ENCODE measurements around the gene NRSN2.

Gene NRSN2

GRCh38 chr20:399182-399707 lies 52.3 kb downstream of the NRSN2 start:
- no peak for FAIRE-seq

DNA sequence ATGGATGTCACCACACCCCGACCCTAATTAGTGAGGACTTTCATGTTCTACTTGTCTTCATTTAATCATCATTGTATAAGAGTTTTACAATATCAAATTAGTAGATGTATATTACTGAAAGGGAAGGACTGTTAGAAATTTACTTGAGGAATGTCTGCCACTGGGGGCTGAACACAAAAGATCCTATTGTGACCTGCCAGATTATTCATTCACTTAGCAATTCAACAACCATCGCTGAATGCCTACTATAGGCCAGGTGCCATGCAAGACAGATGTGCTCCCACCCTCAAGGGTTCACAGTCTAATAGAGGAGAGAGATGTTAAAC lies 53.2 kb downstream of the NRSN2 start:
- FAIRE-seq, result no peak

DNA sequence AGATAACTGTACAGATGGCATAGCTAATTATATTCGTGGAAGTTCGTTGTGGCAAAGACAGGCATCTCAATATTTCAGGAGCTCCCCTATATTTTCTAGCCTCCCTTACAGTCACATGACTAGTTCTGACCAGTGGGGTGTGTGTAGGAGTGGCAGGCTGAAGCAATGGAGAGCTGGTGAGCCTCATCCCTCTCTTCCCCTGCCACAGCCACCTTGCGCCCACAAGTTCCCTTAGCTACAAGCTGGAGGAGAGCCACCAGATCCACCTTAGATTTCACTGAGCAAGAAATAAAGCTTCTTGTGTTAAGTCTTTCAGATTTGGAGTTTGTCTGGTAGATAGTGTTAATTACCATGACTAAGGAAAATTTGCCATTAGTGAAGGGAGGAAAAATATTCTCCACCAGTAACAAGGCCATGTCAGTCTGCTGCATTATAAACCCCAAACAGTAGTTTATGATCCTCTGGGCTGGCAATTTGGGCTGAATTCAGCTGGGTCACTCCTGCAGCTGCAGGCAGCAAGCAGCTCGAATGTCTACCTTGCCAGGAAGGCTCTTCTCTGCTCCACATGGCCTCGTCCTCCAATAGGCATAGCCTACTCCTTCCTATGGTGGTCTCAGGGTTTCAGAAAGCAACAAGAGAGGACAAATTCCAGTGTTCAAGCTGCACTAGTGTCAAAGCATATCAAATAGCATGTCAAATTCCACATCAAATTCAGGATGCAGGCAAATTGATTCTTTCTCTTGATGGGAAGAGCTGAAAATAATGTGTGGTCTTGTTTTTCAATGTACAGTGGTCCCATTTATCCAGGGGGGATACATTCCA lies 53.8 kb downstream of the NRSN2 start:
- no peak for FAIRE-seq

DNA sequence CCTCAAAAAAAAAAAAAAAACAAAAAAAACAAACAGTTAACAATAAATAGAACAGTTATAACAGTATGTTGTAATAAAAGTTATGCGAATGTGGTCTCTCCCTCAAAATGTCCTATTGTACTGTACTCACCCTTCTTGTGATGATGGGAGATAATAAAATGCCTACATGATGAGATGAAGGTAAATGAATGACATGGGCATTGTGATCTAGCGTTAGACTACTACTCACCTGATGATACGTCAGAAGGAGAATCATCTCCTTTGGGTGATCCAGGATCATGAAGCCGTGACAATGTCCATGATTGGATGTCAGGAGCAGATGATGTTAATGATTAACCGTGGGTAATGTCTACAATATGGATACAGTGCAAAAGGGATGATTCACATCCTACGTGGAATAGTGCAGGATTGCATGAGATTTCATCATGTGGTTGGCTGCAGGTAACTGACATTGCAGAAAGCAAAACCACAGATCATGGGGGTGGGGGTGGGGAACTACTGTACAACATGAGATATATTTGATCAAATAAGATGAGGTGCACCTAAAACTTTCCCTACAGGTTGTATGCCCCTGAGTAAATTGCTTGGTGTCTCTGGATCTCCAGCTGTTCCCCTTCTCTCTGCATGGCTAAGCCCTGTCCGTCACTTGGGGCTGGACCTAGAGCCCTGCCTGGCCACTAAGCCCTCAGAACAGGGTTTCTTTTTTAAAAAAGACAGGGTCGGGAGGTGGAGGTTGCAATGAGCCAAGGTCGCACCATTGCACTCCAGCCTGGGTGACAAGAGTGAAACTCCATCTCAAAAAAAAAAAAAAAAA lies 55.0 kb downstream of the NRSN2 start:
- FAIRE-seq, result no peak

- FAIRE-seq, result no peak
Measured at GRCh38 chr20:402496-402885, 55.6 kb downstream of the NRSN2 start.

- no peak for FAIRE-seq
Measured at GRCh38 chr20:402898-403581, 56.1 kb downstream of the NRSN2 start.

DNA sequence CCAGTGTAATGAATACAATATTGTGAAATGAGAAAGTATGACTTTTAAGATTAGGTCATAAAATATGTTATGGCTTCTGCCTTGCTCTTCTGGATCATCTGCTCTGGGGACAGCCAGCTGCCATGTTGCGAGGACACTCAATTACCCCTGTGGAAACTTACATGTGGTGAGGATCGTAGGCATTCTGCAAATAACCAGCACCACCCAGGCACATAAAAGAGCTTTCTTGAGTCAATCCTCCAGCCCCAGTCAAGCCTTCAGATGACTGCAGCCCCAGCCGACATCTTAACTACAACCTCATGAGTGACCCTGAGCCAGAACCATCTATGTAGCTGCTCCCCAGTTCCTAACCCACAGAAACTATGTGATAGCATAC lies 56.7 kb downstream of the NRSN2 start:
- no peak for FAIRE-seq

DNA sequence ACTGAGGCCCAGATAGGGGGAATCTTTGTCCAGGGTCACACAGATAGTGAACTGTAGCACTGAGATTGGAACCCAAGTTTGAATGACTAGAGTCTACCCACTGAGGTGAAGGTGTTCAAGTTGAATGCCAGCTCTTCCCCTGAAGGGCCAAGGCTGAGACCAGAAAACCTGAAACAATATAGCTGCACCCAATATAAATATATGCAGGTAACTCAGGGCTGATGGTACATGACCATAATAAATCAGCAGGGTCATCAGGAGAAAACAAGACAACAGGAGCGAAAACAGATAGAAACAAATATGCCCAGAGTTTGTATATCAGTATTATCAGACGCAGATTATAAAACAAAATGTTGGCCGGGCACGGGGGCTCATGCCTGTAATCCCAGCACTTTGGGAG lies 57.2 kb downstream of the NRSN2 start:
- no peak for FAIRE-seq
